ENCODE measurements around the gene UVRAG. TPM values are rescaled to one million over a fixed set of nuclear protein-coding genes. Genes with fewer than 3 reads are reported as not detected.

UVRAG gene
- total and polyA plus RNA-seq, 2 donors (not counting 1 experiment from before 2014, with no cell fraction given): 37.7 to 94.1 TPM

- peak overlapping the region; percentile 6 to 9 for H3K27ac ChIP-seq (ENCODE audit: low read length in 2 of 2)
- ChIA-PET CTCF (interaction anchor here (1.3 kb wide), 1 partner anchor 13 kb away, joined by 5 read pairs; no protein-coding TSS in a partner anchor), POLR2A (no interaction called here)
- no peaks in the 10 kb centered on the region for H3K9me3 ChIP-seq (ENCODE audit: control extremely low read depth in 1 of 3, control insufficient read depth in 2 of 3, insufficient read depth in 1 of 3, low read length in 2 of 3)
- peak overlapping the region; percentile 16 for H3K4me2 ChIP-seq (replicated peaks; ENCODE audit: low read depth, low read length, poor library complexity, severe bottlenecking)
- TF ChIP-seq, protein P1, sequence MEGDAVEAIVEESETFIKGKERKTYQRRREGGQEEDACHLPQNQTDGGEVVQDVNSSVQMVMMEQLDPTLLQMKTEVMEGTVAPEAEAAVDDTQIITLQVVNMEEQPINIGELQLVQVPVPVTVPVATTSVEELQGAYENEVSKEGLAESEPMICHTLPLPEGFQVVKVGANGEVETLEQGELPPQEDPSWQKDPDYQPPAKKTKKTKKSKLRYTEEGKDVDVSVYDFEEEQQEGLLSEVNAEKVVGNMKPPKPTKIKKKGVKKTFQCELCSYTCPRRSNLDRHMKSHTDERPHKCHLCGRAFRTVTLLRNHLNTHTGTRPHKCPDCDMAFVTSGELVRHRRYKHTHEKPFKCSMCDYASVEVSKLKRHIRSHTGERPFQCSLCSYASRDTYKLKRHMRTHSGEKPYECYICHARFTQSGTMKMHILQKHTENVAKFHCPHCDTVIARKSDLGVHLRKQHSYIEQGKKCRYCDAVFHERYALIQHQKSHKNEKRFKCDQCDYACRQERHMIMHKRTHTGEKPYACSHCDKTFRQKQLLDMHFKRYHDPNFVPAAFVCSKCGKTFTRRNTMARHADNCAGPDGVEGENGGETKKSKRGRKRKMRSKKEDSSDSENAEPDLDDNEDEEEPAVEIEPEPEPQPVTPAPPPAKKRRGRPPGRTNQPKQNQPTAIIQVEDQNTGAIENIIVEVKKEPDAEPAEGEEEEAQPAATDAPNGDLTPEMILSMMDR (IDR thresholded peaks at IDR 0.05): no peak
- no peak for TF ChIP-seq EZH2 (IDR thresholded peaks at IDR 0.05; ENCODE audit: borderline replicate concordance, insufficient read depth, low read depth, low read length, poor library complexity, severe bottlenecking)
- H3K4me1 Mint-ChIP-seq: peaks cover 53% of the 10 kb centered on the region
- no peak overlapping the region for H3K9ac ChIP-seq (ENCODE audit: low read length)
- H3K4me1 ChIP-seq (ENCODE audit: control insufficient read depth in 2 of 2, insufficient read depth in 2 of 2, low read length in 2 of 2): peaks cover 33 to 41% of the 10 kb centered on the region in 2 donors
- H4K20me1 ChIP-seq (ENCODE audit: control insufficient read depth, insufficient read depth, low read length, poor library complexity, severe bottlenecking): peaks cover 50% of the 10 kb centered on the region
- H2AFZ ChIP-seq (ENCODE audit: insufficient read depth, low read depth, low read length, poor library complexity, severe bottlenecking): no peak overlapping the region
- no peak overlapping the region for H3K4me3 ChIP-seq (ENCODE audit: control extremely low read depth in 1 of 5, extremely low read depth in 1 of 5, insufficient read depth in 1 of 5, low read depth in 2 of 5, low read length in 4 of 5)
- peaks cover 15% of the 10 kb centered on the region for H3K79me2 ChIP-seq (ENCODE audit: control insufficient read depth, insufficient read depth, low read length)
- WGBS (ENCODE audit: insufficient coverage): 86% methylated on average over 2 of the region's 2 CpGs
- ATAC-seq (ENCODE audit: low read depth) (no peak), DNase-seq (no peak)
- intact Hi-C loops (cut with micrococcal nuclease): no loop called here
- no peak overlapping the region for H3K27ac Mint-ChIP-seq
- H3K27me3 Mint-ChIP-seq: no peaks in the 10 kb centered on the region
- no peak overlapping the region for H3K4me3 Mint-ChIP-seq
- no peaks in the 10 kb centered on the region for H3K9me3 Mint-ChIP-seq (ENCODE audit: insufficient read depth)
- H3K27me3 ChIP-seq (replicated peaks in 1 of 4; ENCODE audit: control extremely low read depth in 1 of 4, control insufficient read depth in 3 of 4, insufficient read depth in 4 of 4, low read length in 3 of 4): no peaks in the 10 kb centered on the region
- H3K36me3 ChIP-seq (replicated peaks in 1 of 2; ENCODE audit: control extremely low read depth in 1 of 2, control insufficient read depth in 1 of 2, extremely low read depth in 1 of 2, insufficient read depth in 2 of 2, low read length in 1 of 2): peaks cover 11 to 54% of the 10 kb centered on the region in 2 experiments
Measured at GRCh38 chr11:76119032-76119431, 304.0 kb downstream of the UVRAG start.

DNA sequence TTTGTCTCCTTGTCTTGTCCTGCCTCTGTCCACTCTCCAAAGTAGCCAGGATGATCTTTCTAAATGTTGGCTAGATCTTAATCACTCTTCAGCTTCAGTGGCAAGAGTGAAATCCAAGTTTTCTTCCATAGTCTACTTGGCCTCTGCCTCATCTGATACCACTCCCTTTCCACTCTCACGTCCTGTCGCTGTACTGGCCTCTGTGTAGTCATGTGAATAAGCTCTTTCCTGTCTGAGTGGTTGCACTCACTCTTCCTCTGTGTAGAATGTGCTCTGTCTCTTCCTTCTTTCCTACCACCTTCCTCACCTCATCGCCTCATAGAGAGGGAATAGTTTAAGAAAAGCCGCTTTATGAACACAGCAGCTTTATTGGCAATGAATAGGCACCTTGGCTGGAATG, 304.8 kb downstream of the UVRAG start:
- no peaks in the 10 kb centered on the region for H3K9me3 Mint-ChIP-seq (ENCODE audit: insufficient read depth)
- Histone ChIP-seq H3K4me2 (replicated peaks; ENCODE audit: low read depth, low read length, poor library complexity, severe bottlenecking) (peak overlapping the region; percentile 16), H2AFZ (ENCODE audit: insufficient read depth, low read depth, low read length, poor library complexity, severe bottlenecking) (no peak overlapping the region), H3K36me3 (replicated peaks in 1 of 2; ENCODE audit: control extremely low read depth in 1 of 2, control insufficient read depth in 1 of 2, extremely low read depth in 1 of 2, insufficient read depth in 2 of 2, low read length in 1 of 2) (peaks cover 11 to 54% of the 10 kb centered on the region in 2 experiments), H3K4me3 (ENCODE audit: control extremely low read depth in 1 of 5, extremely low read depth in 1 of 5, insufficient read depth in 1 of 5, low read depth in 2 of 5, low read length in 4 of 5) (no peak overlapping the region), H3K27me3 (replicated peaks in 1 of 4; ENCODE audit: control extremely low read depth in 1 of 4, control insufficient read depth in 3 of 4, insufficient read depth in 4 of 4, low read length in 3 of 4) (no peaks in the 10 kb centered on the region), H3K9ac (ENCODE audit: low read length) (no peak overlapping the region), H4K20me1 (ENCODE audit: control insufficient read depth, insufficient read depth, low read length, poor library complexity, severe bottlenecking) (peaks cover 49% of the 10 kb centered on the region), H3K27ac (ENCODE audit: low read length in 2 of 2) (peak overlapping the region in 1 of 2 donors; percentile 6), H3K79me2 (ENCODE audit: control insufficient read depth, insufficient read depth, low read length) (peaks cover 15% of the 10 kb centered on the region), H3K9me3 (ENCODE audit: control extremely low read depth in 1 of 3, control insufficient read depth in 2 of 3, insufficient read depth in 1 of 3, low read length in 2 of 3) (no peaks in the 10 kb centered on the region), H3K4me1 (ENCODE audit: control insufficient read depth in 2 of 2, insufficient read depth in 2 of 2, low read length in 2 of 2) (peaks cover 31 to 40% of the 10 kb centered on the region in 2 donors)
- H3K27ac Mint-ChIP-seq: no peak overlapping the region
- WGBS (ENCODE audit: insufficient coverage): no CpG with 5 or more reads among the region's 4 CpGs
- H3K4me1 Mint-ChIP-seq: peaks cover 49% of the 10 kb centered on the region
- TF ChIP-seq, protein P1 (IDR thresholded peaks at IDR 0.05): no peak
- no peak for TF ChIP-seq EZH2 (IDR thresholded peaks at IDR 0.05; ENCODE audit: borderline replicate concordance, insufficient read depth, low read depth, low read length, poor library complexity, severe bottlenecking)
- ATAC-seq (ENCODE audit: low read depth) (no peak), DNase-seq (no peak)
- ChIA-PET CTCF (interaction anchor here (1.1 to 1.3 kb wide), 2 partner anchors 12 to 32 kb away, joined by 3 to 5 read pairs; no protein-coding TSS in a partner anchor), POLR2A (no interaction called here)
- intact Hi-C loops (cut with micrococcal nuclease): no loop called here
- no peak overlapping the region for H3K4me3 Mint-ChIP-seq
- no peaks in the 10 kb centered on the region for H3K27me3 Mint-ChIP-seq
